K562 (cell line): Measurements from ENCODE around the gene SPSB1.
A peak's percentile ranks its signal among the peaks of the same experiment; 100 is the strongest.

ENCODE experiments used
- CBX5 ChIP-seq: IDR thresholded peaks from 2 replicates; pipeline ENCODE4 v1.6.1; 2014; ENCODE audit warnings: low read depth, borderline replicate concordance
- GTF2F1 ChIP-seq: IDR thresholded peaks from 2 replicates; pipeline ENCODE4 v1.6.1; 2011; ENCODE audit warnings: low read depth, low read length, improper control_type of control experiment
- LARP7 ChIP-seq: fragments of 450-650 bp; IDR thresholded peaks from 2 replicates; pipeline ENCODE4 v1.6.1; 2016
- NFRKB ChIP-seq: fragments of 450-650 bp; IDR thresholded peaks from 2 replicates; pipeline ENCODE4 v1.6.1; 2016; ENCODE audit warnings: low read depth
- POLR2A ChIP-seq: fragments of 450-650 bp; conservative IDR thresholded peaks from 2 replicates; pipeline ENCODE4 v1.6.1; 2016
- RNF2 ChIP-seq: sonication (generic); IDR thresholded peaks from 2 replicates; pipeline ENCODE4 v1.6.1; 2016
- SP1 ChIP-seq: sonication (generic); formaldehyde crosslinking; IDR thresholded peaks from 2 replicates; pipeline ENCODE4 v1.8.1; 2022; ENCODE audit warnings: mild to moderate bottlenecking, missing genetic modification reagents
- SRSF3 ChIP-seq: fragments of 200-400 bp; formaldehyde crosslinking; IDR thresholded peaks from 2 replicates; pipeline ENCODE4 v1.6.1; 2016; ENCODE audit warnings: mild to moderate bottlenecking, low read length, moderate library complexity; ENCODE audit not compliant: insufficient read depth
- TEAD4 ChIP-seq, 2 experiments: sonication (generic) in 1 of 2; formaldehyde crosslinking in 1 of 2; IDR thresholded peaks; 2 replicates each; pipeline versions ENCODE4 v1.6.1 to v1.8.0; 2012 to 2022; ENCODE audit warnings: borderline replicate concordance in 1 of 2, inconsistent platforms in 1 of 2, low read length in 1 of 2, mild to moderate bottlenecking in 1 of 2, missing genetic modification reagents in 1 of 2
- YY1 ChIP-seq, 3 experiments: IDR thresholded peaks; 2 replicates each; pipeline ENCODE4 v1.6.1; 2011; ENCODE audit warnings: low read length in 2 of 3, mild to moderate bottlenecking in 2 of 3, moderate library complexity in 2 of 3, borderline replicate concordance in 1 of 3, control low read depth in 1 of 3, low read depth in 1 of 3; ENCODE audit not compliant: insufficient read depth in 3 of 3, insufficient replicate concordance in 2 of 3, control insufficient read depth in 1 of 3, insufficient read length in 1 of 3; ENCODE audit errors: extremely low read depth in 1 of 3
- ZBTB33 ChIP-seq: sonication (generic); formaldehyde crosslinking; IDR thresholded peaks from 2 replicates; pipeline ENCODE4 v1.8.1; 2023; ENCODE audit warnings: mild to moderate bottlenecking, missing genetic modification reagents
- ZNF696 ChIP-seq: fragments of 250-450 bp; sonication (Bioruptor Pico); conservative IDR thresholded peaks from 2 replicates; pipeline ENCODE4 v1.4.0; 2020; ENCODE audit warnings: mild to moderate bottlenecking, moderate library complexity
- TF ChIP-seq, protein P1 (sequence below), 3 experiments: IDR thresholded peaks in 2 of 3; conservative IDR thresholded peaks in 1 of 3; 2 replicates each; pipeline ENCODE4 v1.5.1; 2011 to 2012; ENCODE audit warnings: low read length in 3 of 3, mild to moderate bottlenecking in 3 of 3, control low read depth in 2 of 3, improper control_type of control experiment in 1 of 3, inconsistent platforms in 1 of 3, low read depth in 1 of 3, mixed read lengths in 1 of 3, moderate library complexity in 1 of 3; ENCODE audit not compliant: insufficient read depth in 2 of 3

GRCh38 chr1:9322661-9323244 is 30.1 kb downstream of the SPSB1 start:
- TF ChIP-seq NFRKB (no peak), RNF2 (no peak), CBX5 (no peak), YY1 (IDR thresholded peaks at IDR 0.05; ENCODE audit: borderline replicate concordance in 1 of 3, control insufficient read depth in 1 of 3, extremely low read depth in 1 of 3, insufficient read depth in 3 of 3, insufficient read length in 1 of 3, insufficient replicate concordance in 2 of 3, low read depth in 1 of 3, low read length in 2 of 3) (peak in 1 of 3 experiments; percentile 31), ZNF696 (CRISPR knock-in tag) (no peak), GTF2F1 (no peak), POLR2A (no peak), ZBTB33 (CRISPR knock-in tag) (no peak), TEAD4 (IDR thresholded peaks at IDR 0.05; ENCODE audit: low read length) (no peak), TEAD4 (CRISPR knock-in tag; IDR thresholded peaks at IDR 0.05; ENCODE audit: borderline replicate concordance) (no peak), SRSF3 (no peak), SP1 (CRISPR knock-in tag) (no peak), LARP7 (no peak)
- TF ChIP-seq, protein P1, sequence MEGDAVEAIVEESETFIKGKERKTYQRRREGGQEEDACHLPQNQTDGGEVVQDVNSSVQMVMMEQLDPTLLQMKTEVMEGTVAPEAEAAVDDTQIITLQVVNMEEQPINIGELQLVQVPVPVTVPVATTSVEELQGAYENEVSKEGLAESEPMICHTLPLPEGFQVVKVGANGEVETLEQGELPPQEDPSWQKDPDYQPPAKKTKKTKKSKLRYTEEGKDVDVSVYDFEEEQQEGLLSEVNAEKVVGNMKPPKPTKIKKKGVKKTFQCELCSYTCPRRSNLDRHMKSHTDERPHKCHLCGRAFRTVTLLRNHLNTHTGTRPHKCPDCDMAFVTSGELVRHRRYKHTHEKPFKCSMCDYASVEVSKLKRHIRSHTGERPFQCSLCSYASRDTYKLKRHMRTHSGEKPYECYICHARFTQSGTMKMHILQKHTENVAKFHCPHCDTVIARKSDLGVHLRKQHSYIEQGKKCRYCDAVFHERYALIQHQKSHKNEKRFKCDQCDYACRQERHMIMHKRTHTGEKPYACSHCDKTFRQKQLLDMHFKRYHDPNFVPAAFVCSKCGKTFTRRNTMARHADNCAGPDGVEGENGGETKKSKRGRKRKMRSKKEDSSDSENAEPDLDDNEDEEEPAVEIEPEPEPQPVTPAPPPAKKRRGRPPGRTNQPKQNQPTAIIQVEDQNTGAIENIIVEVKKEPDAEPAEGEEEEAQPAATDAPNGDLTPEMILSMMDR (IDR thresholded peaks at IDR 0.05 in 2 of 3, conservative IDR thresholded peaks at IDR 0.05 in 1 of 3; ENCODE audit: insufficient read depth in 2 of 3, low read depth in 1 of 3, low read length in 3 of 3): peak; percentile 39 to 48 (median 42); a peak in 5 of 6 replicates
